Thyroid gland (tissue), 4 donors: ENCODE measurements around the gene SEMA6A. TPM values are rescaled to one million over a fixed set of nuclear protein-coding genes. Genes with fewer than 3 reads are reported as not detected.

Experiments
- DNase-seq, 2 donors: peaks; one replicate each; pipeline ENCODE4 v3.0.0-alpha.2; 2019
- H3K27ac ChIP-seq, 3 donors: fragments of 200-600 bp; sonication (generic); 1 replicate in 2 of 3; 2 replicates in 1 of 3; pipeline ENCODE4 v1.5.1; 2016 to 2019; ENCODE audit warnings: mild to moderate bottlenecking in 1 of 3, moderate library complexity in 1 of 3
- H3K27me3 ChIP-seq: fragments of 200-600 bp; sonication (generic); one replicate; pipeline ENCODE4 v1.5.1; 2019
- H3K36me3 ChIP-seq, 2 donors: fragments of 200-600 bp; sonication (generic); one replicate each; pipeline ENCODE4 v1.5.1; 2016 to 2019
- H3K4me1 ChIP-seq, 2 donors: fragments of 200-600 bp; sonication (generic); one replicate each; pipeline ENCODE4 v1.5.1; 2017 to 2019
- H3K4me3 ChIP-seq, 3 donors: fragments of 200-600 bp; sonication (generic); replicated peaks in 1 of 3; 1 replicate in 2 of 3; 2 replicates in 1 of 3; pipeline ENCODE4 v1.5.1; 2016; ENCODE audit warnings: mild to moderate bottlenecking in 1 of 3
- H3K9me3 ChIP-seq: fragments of 200-600 bp; sonication (generic); one replicate; pipeline ENCODE4 v1.5.1; 2017
- POLR2A ChIP-seq, 2 donors: fragments of 450-650 bp; IDR thresholded peaks; one replicate each; pipeline ENCODE4 v1.6.1; 2017; ENCODE audit warnings: antibody characterized with exemption in 2 of 2, mild to moderate bottlenecking in 2 of 2, moderate library complexity in 1 of 2
- WGBS, 2 donors: methylation state at CpG; one replicate each; pipeline ENCODE4 v1.1.5; 2017; 5-methylcytosine and 5-hydroxymethylcytosine counted together
- intact Hi-C: fragments of 100-400 bp; cut with DNase I; formaldehyde crosslinking; loops from one replicate; pipeline ENCODE4 v1.15.1; 2023
- total RNA-seq, 4 donors: library from RNA; depleted of rRNA; stranded (reverse); fragments of >200 nt; gene quantifications; one replicate each; pipeline ENCODE4 v1.2.3, GENCODE V29; 2016
- TF ChIP-seq, protein P1 (sequence below), 6 experiments: fragments of 200-600 bp in 3 of 6; fragments of 450-650 bp in 3 of 6; sonication (generic) in 3 of 6; IDR thresholded peaks; one replicate each; pipeline ENCODE4 v1.5.1; 2016 to 2019; ENCODE audit warnings: antibody characterized with exemption in 6 of 6, mild to moderate bottlenecking in 2 of 6, inconsistent platforms in 1 of 6, moderate library complexity in 1 of 6

The SEMA6A gene
- total RNA-seq, 4 donors from 2014 or later, result 27.6 to 37.9 (median 30.4) TPM

GRCh38 chr5:116577064-116577788 lies 2.6 kb upstream of the SEMA6A start:
- TF ChIP-seq, protein P1, sequence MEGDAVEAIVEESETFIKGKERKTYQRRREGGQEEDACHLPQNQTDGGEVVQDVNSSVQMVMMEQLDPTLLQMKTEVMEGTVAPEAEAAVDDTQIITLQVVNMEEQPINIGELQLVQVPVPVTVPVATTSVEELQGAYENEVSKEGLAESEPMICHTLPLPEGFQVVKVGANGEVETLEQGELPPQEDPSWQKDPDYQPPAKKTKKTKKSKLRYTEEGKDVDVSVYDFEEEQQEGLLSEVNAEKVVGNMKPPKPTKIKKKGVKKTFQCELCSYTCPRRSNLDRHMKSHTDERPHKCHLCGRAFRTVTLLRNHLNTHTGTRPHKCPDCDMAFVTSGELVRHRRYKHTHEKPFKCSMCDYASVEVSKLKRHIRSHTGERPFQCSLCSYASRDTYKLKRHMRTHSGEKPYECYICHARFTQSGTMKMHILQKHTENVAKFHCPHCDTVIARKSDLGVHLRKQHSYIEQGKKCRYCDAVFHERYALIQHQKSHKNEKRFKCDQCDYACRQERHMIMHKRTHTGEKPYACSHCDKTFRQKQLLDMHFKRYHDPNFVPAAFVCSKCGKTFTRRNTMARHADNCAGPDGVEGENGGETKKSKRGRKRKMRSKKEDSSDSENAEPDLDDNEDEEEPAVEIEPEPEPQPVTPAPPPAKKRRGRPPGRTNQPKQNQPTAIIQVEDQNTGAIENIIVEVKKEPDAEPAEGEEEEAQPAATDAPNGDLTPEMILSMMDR (IDR thresholded peaks at IDR 0.05), result no peak
- TF ChIP-seq POLR2A (IDR thresholded peaks at IDR 0.05), result no peak
- H3K9me3 ChIP-seq, result no peaks in the 10 kb centered on the region
- H3K27me3 ChIP-seq, result no peaks in the 10 kb centered on the region
- H3K4me3 ChIP-seq, result no peak overlapping the region
- 89 to 91% methylated on average over 12 of the region's 12 CpGs for WGBS, 2 donors
- H3K36me3 ChIP-seq, result no peaks in the 10 kb centered on the region
- intact Hi-C loops, result loop anchor here (5.0 kb wide), 1 partner anchor 370 kb away; no protein-coding TSS in a partner anchor
- DNase-seq, result no peak
- no peaks in the 10 kb centered on the region for H3K4me1 ChIP-seq
- H3K27ac ChIP-seq, result no peak overlapping the region

DNA sequence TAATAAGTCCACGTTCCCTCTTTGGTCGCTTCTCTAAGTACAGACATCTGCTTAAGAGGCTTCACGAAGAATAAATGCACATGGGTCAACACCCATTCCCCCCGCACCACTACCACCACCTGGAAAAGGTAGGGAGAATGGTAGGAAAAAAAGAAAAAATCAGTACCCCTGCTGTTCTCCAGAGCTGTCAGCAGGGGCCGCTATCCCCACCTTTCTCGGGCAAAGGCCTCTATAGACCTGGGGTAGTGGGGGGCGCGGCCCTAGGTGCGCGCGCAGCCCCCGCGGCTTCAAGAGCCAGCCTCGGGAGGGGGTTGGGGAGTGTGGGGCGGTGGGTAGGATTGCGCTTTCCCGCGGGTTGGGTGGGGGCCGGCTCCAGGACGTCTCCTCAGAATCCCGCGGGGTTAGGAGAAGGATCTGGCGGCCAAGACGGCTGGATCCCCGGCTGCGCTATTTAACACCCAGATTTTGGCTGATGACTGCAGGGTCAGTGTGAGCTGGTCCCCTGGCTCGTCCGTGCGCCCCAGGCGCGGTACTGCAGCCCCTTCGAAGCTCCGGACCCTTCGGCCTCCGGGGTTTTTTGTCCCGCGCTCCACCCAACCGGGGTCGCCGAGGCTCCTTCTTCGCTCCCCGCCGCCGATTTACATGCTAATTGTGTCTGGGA lies 1.6 kb upstream of the SEMA6A start:
- no peaks in the 10 kb centered on the region for H3K36me3 ChIP-seq
- peak overlapping the region; percentile 19 to 59 (median 57) for H3K4me3 ChIP-seq
- TF ChIP-seq, protein P1 (IDR thresholded peaks at IDR 0.05), result peak; percentile 65 to 96 (median 91)
- TF ChIP-seq POLR2A (IDR thresholded peaks at IDR 0.05), result no peak
- DNase-seq, result peak; percentile 80 to 81
- no peaks in the 10 kb centered on the region for H3K9me3 ChIP-seq
- H3K27ac ChIP-seq, result peak overlapping the region; percentile 63 to 71 (median 70)
- no peaks in the 10 kb centered on the region for H3K4me1 ChIP-seq
- intact Hi-C loops, result loop anchor here (5.0 kb wide), 1 partner anchor 371 kb away; no protein-coding TSS in a partner anchor
- WGBS, 2 donors, result 7 to 14% methylated on average over 31 to 44 of the region's 44 CpGs
- no peaks in the 10 kb centered on the region for H3K27me3 ChIP-seq

- H3K36me3 ChIP-seq, result no peaks in the 10 kb centered on the region
- peak; percentile 55 to 65 for DNase-seq
- intact Hi-C loops, result loop anchor here (5.0 kb wide), 1 partner anchor 372 kb away; no protein-coding TSS in a partner anchor
- peak overlapping the region; percentile 63 to 71 (median 70) for H3K27ac ChIP-seq
- WGBS, 2 donors, result 1% methylated on average over 32 to 33 of the region's 33 CpGs
- no peaks in the 10 kb centered on the region for H3K4me1 ChIP-seq
- peak in 1 of 2 donors; percentile 14 for TF ChIP-seq POLR2A (IDR thresholded peaks at IDR 0.05)
- TF ChIP-seq, protein P1 (IDR thresholded peaks at IDR 0.05), result no peak
- no peaks in the 10 kb centered on the region for H3K27me3 ChIP-seq
- H3K9me3 ChIP-seq, result no peaks in the 10 kb centered on the region
- peak overlapping the region; percentile 19 to 59 (median 57) for H3K4me3 ChIP-seq
Observed at GRCh38 chr5:116575326-116576052, 866 bp upstream of the SEMA6A start.

GRCh38 chr5:116573702-116574366 lies 789 bp downstream of the SEMA6A start:
- 1% methylated on average over 43 to 50 of the region's 61 CpGs for WGBS, 2 donors
- peak; percentile 23 to 44 for DNase-seq
- Histone ChIP-seq H3K27ac (peak overlapping the region; percentile 24 to 71 (median 63)), H3K4me3 (peak overlapping the region; percentile 43 to 59 (median 57)), H3K27me3 (no peaks in the 10 kb centered on the region), H3K9me3 (no peaks in the 10 kb centered on the region), H3K36me3 (no peaks in the 10 kb centered on the region), H3K4me1 (no peaks in the 10 kb centered on the region)
- intact Hi-C loops, result no loop called here
- TF ChIP-seq, protein P1 (IDR thresholded peaks at IDR 0.05), result no peak
- no peak for TF ChIP-seq POLR2A (IDR thresholded peaks at IDR 0.05)
